OCI-LY7 (cell line): ENCODE data around the gene KRT6A. TPM values are rescaled to one million over a fixed set of nuclear protein-coding genes. Genes with fewer than 3 reads are reported as not detected.

Experiments
- BruUV-seq: library from RNA; stranded (reverse); fragments of 400-500 nt; replicated peaks from 2 replicates; lab custom pipeline; 2021; lab: Mats Ljungman, UMichigan
- CTCF ChIA-PET: fragments of 300-600 bp; sonication (Branson Sonifier 250); formaldehyde crosslinking; loops from one replicate; lab custom pipeline; 2022; ENCODE audit warnings: antibody characterized with exemption; ENCODE audit not compliant: unreplicated experiment; lab: Charles Lee
- POLR2A ChIA-PET: fragments of 300-600 bp; sonication (Branson Sonifier 250); formaldehyde crosslinking; loops from one replicate; lab custom pipeline; 2022; ENCODE audit warnings: antibody characterized with exemption; lab: Charles Lee
- DNase-seq: peaks from one replicate; pipeline ENCODE4 v3.0.0-alpha.2; 2015; ENCODE audit warnings: low spot score
- H2AFZ ChIP-seq: fragments of 200-600 bp; sonication (generic), shearing (Covaris generic); 2 replicates; pipeline ENCODE4 v1.6.1; 2014; ENCODE audit warnings: mild to moderate bottlenecking, antibody characterized with exemption, low read length, moderate library complexity
- H3K27ac ChIP-seq: fragments of 200-600 bp; sonication (generic); 2 replicates; pipeline ENCODE4 v1.5.1; 2014; ENCODE audit warnings: mixed run types, low read depth, mild to moderate bottlenecking, moderate library complexity, low read length, inconsistent platforms; ENCODE audit not compliant: poor library complexity, severe bottlenecking
- H3K36me3 ChIP-seq: fragments of 200-600 bp; sonication (generic); 2 replicates; pipeline ENCODE4 v1.6.1; 2014; ENCODE audit warnings: mild to moderate bottlenecking, antibody characterized with exemption, low read length, moderate library complexity, mixed read lengths; ENCODE audit not compliant: insufficient read depth
- H3K4me1 ChIP-seq: fragments of 200-600 bp; sonication (generic); 2 replicates; pipeline ENCODE4 v1.5.1; 2014; ENCODE audit warnings: mild to moderate bottlenecking, low read length; ENCODE audit not compliant: insufficient read depth, poor library complexity, severe bottlenecking
- H3K4me2 ChIP-seq: fragments of 200-600 bp; sonication (generic); 2 replicates; pipeline ENCODE4 v1.6.1; 2014; ENCODE audit warnings: mild to moderate bottlenecking, low read length
- H3K4me3 ChIP-seq: fragments of 200-600 bp; sonication (generic); 2 replicates; pipeline ENCODE4 v1.5.1; 2014; ENCODE audit warnings: mild to moderate bottlenecking, low read depth, low read length; ENCODE audit not compliant: poor library complexity, severe bottlenecking
- H3K79me2 ChIP-seq: fragments of 200-600 bp; sonication (generic); 2 replicates; pipeline ENCODE4 v1.6.1; 2016; ENCODE audit warnings: low read depth, mild to moderate bottlenecking, low read length, moderate library complexity, mixed read lengths; ENCODE audit not compliant: insufficient read depth
- H3K9me2 ChIP-seq: fragments of 200-600 bp; sonication (generic); 2 replicates; pipeline ENCODE4 v1.6.1; 2016; ENCODE audit warnings: mild to moderate bottlenecking, low read length, mixed read lengths; ENCODE audit not compliant: insufficient read depth
- H3K9me3 ChIP-seq: fragments of 200-600 bp; sonication (generic); 2 replicates; pipeline ENCODE4 v1.6.1; 2014; ENCODE audit warnings: mild to moderate bottlenecking, mixed run types, low read length, mixed read lengths
- H4K20me1 ChIP-seq: fragments of 200-600 bp; sonication (generic); 2 replicates; pipeline ENCODE4 v1.6.1; 2014; ENCODE audit warnings: mild to moderate bottlenecking, antibody characterized with exemption, low read length, moderate library complexity, mixed read lengths; ENCODE audit not compliant: insufficient read depth
- CTCF ChIP-seq: fragments of 200-600 bp; sonication (generic); conservative IDR thresholded peaks from 2 replicates; pipeline ENCODE4 v1.5.1; 2014; ENCODE audit warnings: mild to moderate bottlenecking, antibody characterized with exemption, low read length, moderate library complexity, mixed read lengths
- EZH2phosphoT487 ChIP-seq: fragments of 200-600 bp; sonication (generic); IDR thresholded peaks from 2 replicates; pipeline ENCODE4 v1.6.1; 2018; ENCODE audit warnings: low read depth, borderline replicate concordance, mild to moderate bottlenecking, mixed run types, antibody characterized with exemption, low read length, moderate library complexity, mixed read lengths
- intact Hi-C: fragments of 100-400 bp; cut with micrococcal nuclease; formaldehyde crosslinking; loops from one replicate; pipeline ENCODE4 v1.10.0; 2022; ENCODE audit not compliant: unreplicated experiment
- total RNA-seq, 2 experiments: library from RNA; depleted of rRNA in 1 of 2; stranded (reverse); fragments of >200 nt in 1 of 2; shearing (Covaris generic) in 1 of 2; gene quantifications; 2 replicates each; pipeline ENCODE4 v1.2.3, GENCODE V29; 2014 to 2022

The KRT6A gene
- total RNA-seq, 2 experiments from 2014 or later: 0.74 TPM; not detected in 1

DNA sequence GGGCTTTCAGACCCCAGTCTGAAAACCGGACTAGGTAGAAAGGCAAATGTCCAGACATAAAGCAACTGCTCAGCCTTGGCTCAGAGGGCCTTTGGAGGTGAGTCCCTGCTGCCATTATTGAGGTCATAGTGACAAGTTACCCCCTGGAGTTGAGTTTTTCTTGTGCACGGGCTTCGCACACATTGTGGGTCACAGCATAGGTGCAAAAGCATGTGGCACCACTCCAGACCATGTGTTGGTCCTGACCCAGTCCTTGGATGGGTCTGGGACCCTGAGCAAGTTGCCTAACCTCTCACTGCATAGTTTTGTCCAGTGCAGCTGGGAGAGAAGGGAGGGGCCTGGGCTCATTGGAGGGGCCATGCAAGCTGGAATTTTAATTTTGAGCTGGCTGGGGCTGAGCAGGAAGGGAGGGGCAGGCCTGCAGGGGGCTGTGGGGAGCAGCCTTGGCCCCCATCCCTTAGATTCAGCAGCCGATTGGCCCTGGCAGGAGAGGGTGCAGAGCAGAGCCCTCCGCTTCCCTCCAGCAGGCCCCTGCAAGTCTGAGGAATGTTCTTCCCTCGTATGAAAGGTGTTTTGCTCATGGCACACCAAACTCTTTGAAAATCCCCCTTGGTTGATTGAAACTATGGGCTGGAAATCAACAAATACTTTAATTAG is 31.3 kb upstream of the KRT6A start:
- intact Hi-C loops: no loop called here
- ChIA-PET CTCF (no interaction called here), POLR2A (no interaction called here)
- Histone ChIP-seq H3K4me3 (no peak overlapping the region), H3K27ac (no peak overlapping the region), H4K20me1 (no peaks in the 10 kb centered on the region), H3K79me2 (no peaks in the 10 kb centered on the region), H3K9me2 (no peaks in the 10 kb centered on the region), H3K9me3 (no peaks in the 10 kb centered on the region), H3K36me3 (no peaks in the 10 kb centered on the region), H3K4me1 (no peaks in the 10 kb centered on the region), H2AFZ (no peak overlapping the region), H3K4me2 (no peak overlapping the region)
- no peak for DNase-seq
- no TSS peak for BruUV-seq
- TF ChIP-seq EZH2phosphoT487 (no peak), CTCF (no peak)

- no TSS peak for BruUV-seq
- Histone ChIP-seq H3K9me2 (no peaks in the 10 kb centered on the region), H3K9me3 (no peaks in the 10 kb centered on the region), H2AFZ (no peak overlapping the region), H3K4me2 (no peak overlapping the region), H3K27ac (no peak overlapping the region), H4K20me1 (no peaks in the 10 kb centered on the region), H3K4me1 (no peaks in the 10 kb centered on the region), H3K79me2 (no peaks in the 10 kb centered on the region), H3K36me3 (no peaks in the 10 kb centered on the region), H3K4me3 (no peak overlapping the region)
- TF ChIP-seq CTCF (no peak), EZH2phosphoT487 (no peak)
- no peak for DNase-seq
- POLR2A ChIA-PET: no interaction called here
- CTCF ChIA-PET: no interaction called here
- intact Hi-C loops: no loop called here
These were observed 30.8 kb upstream of the KRT6A start for GRCh38 chr12:52523824-52524223.

GRCh38 chr12:52522346-52523011 is 29.4 kb upstream of the KRT6A start:
- H3K4me1 ChIP-seq: no peaks in the 10 kb centered on the region
- H2AFZ ChIP-seq: no peak overlapping the region

More at GRCh38 chr12:52522346-52523011, 29.4 kb upstream of the KRT6A start:
- no peak overlapping the region for H3K4me2 ChIP-seq
- no peaks in the 10 kb centered on the region for H4K20me1 ChIP-seq
- POLR2A ChIA-PET: no interaction called here
- H3K79me2 ChIP-seq: no peaks in the 10 kb centered on the region
- intact Hi-C loops: no loop called here
- no peak overlapping the region for H3K4me3 ChIP-seq
- H3K27ac ChIP-seq: no peak overlapping the region
- no peak for TF ChIP-seq EZH2phosphoT487
- no peak for TF ChIP-seq CTCF
- no peak for DNase-seq
- CTCF ChIA-PET: no interaction called here
- H3K9me3 ChIP-seq: no peaks in the 10 kb centered on the region
- no peaks in the 10 kb centered on the region for H3K9me2 ChIP-seq
- no TSS peak for BruUV-seq
- no peaks in the 10 kb centered on the region for H3K36me3 ChIP-seq
